Hepatocyte (in vitro differentiated cells): ENCODE results near the gene RBPMS2.

Source experiments
- EZH2 ChIP-seq: fragments of 200-600 bp; sonication (generic); IDR thresholded peaks from 2 replicates; pipeline ENCODE4 v1.6.1; 2016; ENCODE audit warnings: antibody characterized with exemption, mild to moderate bottlenecking, borderline replicate concordance
- EZH2phosphoT487 ChIP-seq: fragments of 200-600 bp; sonication (generic); IDR thresholded peaks from one replicate; pipeline ENCODE4 v1.6.1; 2018; ENCODE audit warnings: antibody characterized with exemption, mild to moderate bottlenecking, low read depth, moderate library complexity; ENCODE audit not compliant: unreplicated experiment, severe bottlenecking
- TF ChIP-seq, protein P1 (sequence below): fragments of 200-600 bp; sonication (generic); IDR thresholded peaks from 2 replicates; pipeline ENCODE4 v1.5.1; 2016; ENCODE audit warnings: antibody characterized with exemption, mild to moderate bottlenecking; ENCODE audit not compliant: poor library complexity

DNA sequence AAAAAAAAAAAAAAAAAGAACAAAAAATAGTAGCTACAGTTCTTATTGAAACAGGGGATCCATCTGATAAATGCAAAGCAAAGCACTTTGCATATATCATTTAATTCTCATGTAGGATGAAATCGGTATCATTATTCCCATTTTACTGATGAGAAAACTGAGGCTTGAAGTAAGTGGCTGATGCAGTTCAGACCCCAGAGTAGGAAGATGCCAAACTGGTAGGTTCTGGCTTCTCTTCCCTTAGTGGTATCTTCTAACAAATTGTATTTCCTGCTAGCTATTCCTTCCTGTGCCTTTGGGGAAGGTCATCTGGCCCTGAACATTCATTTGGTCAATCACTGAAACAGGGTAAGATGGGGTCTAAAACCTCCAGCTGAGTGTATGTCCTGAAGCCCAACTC is 28.1 kb upstream of the RBPMS2 start:
- TF ChIP-seq, protein P1, sequence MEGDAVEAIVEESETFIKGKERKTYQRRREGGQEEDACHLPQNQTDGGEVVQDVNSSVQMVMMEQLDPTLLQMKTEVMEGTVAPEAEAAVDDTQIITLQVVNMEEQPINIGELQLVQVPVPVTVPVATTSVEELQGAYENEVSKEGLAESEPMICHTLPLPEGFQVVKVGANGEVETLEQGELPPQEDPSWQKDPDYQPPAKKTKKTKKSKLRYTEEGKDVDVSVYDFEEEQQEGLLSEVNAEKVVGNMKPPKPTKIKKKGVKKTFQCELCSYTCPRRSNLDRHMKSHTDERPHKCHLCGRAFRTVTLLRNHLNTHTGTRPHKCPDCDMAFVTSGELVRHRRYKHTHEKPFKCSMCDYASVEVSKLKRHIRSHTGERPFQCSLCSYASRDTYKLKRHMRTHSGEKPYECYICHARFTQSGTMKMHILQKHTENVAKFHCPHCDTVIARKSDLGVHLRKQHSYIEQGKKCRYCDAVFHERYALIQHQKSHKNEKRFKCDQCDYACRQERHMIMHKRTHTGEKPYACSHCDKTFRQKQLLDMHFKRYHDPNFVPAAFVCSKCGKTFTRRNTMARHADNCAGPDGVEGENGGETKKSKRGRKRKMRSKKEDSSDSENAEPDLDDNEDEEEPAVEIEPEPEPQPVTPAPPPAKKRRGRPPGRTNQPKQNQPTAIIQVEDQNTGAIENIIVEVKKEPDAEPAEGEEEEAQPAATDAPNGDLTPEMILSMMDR = no peak
- TF ChIP-seq EZH2 = no peak
- TF ChIP-seq EZH2phosphoT487 = no peak
